Activated naive CD4-positive, alpha-beta T cell treated with anti-CD3 and anti-CD28 coated beads, Interleukin-2, amount 10 ng/mL, durations not matched to agents 7 days and 5 days (primary cell): ENCODE measurements around the gene MAST2.
A peak's percentile ranks its signal among the peaks of the same experiment; 100 is the strongest.
"Not testable (repeated sequence)": the region's sequence is repeated elsewhere in the genome, so short reads cannot be mapped to it uniquely, and the experiment has no call there.

Experiments
- CTCF ChIA-PET: fragments of 350-600 bp; sonication (Branson Sonifier 250); formaldehyde crosslinking; loops from one replicate; lab custom pipeline; 2021; ENCODE audit warnings: antibody characterized with exemption; lab: Charles Lee
- DNase-seq: peaks from one replicate; pipeline ENCODE4 v3.0.0-alpha.2; 2020
- H3K27ac Mint-ChIP-seq: one replicate; pipeline ENCODE4 v1.8.0; 2021; ENCODE audit warnings: mild to moderate bottlenecking, moderate library complexity, mixed read lengths
- H3K27me3 Mint-ChIP-seq: one replicate; pipeline ENCODE4 v1.8.0; 2021; ENCODE audit warnings: mild to moderate bottlenecking, mixed read lengths
- H3K36me3 Mint-ChIP-seq: one replicate; pipeline ENCODE4 v1.8.0; 2021; ENCODE audit warnings: mixed read lengths
- H3K4me1 Mint-ChIP-seq: one replicate; pipeline ENCODE4 v1.8.0; 2021; ENCODE audit warnings: mixed read lengths
- H3K4me3 Mint-ChIP-seq: one replicate; pipeline ENCODE4 v1.8.0; 2021; ENCODE audit warnings: mild to moderate bottlenecking, moderate library complexity, mixed read lengths
- H3K9me3 Mint-ChIP-seq: one replicate; pipeline ENCODE4 v1.8.0; 2021; ENCODE audit warnings: mixed read lengths

MAST2 gene

GRCh38 chr1:46041551-46041950, 238.1 kb downstream of the MAST2 start:
- H3K4me1 Mint-ChIP-seq, result peaks cover 5% of the 10 kb centered on the region
- CTCF ChIA-PET, result interaction anchor here (0.6 to 1.3 kb wide), 2 partner anchors 126 to 182 kb away, joined by 3 read pairs; no protein-coding TSS in a partner anchor
- no peaks in the 10 kb centered on the region for H3K9me3 Mint-ChIP-seq
- H3K4me3 Mint-ChIP-seq, result no peak overlapping the region
- DNase-seq, result no peak
- H3K27me3 Mint-ChIP-seq, result no peaks in the 10 kb centered on the region
- H3K36me3 Mint-ChIP-seq, result no peaks in the 10 kb centered on the region
- no peak overlapping the region for H3K27ac Mint-ChIP-seq

GRCh38 chr1:46041974-46042373, 238.6 kb downstream of the MAST2 start:
- H3K36me3 Mint-ChIP-seq, result no peaks in the 10 kb centered on the region
- CTCF ChIA-PET, result interaction anchor here (0.6 to 1.3 kb wide), 2 partner anchors 126 to 182 kb away, joined by 3 read pairs; no protein-coding TSS in a partner anchor
- DNase-seq, result no peak
- peaks cover 5% of the 10 kb centered on the region for H3K4me1 Mint-ChIP-seq
- H3K4me3 Mint-ChIP-seq, result no peak overlapping the region
- no peaks in the 10 kb centered on the region for H3K9me3 Mint-ChIP-seq
- H3K27ac Mint-ChIP-seq, result no peak overlapping the region
- H3K27me3 Mint-ChIP-seq, result no peaks in the 10 kb centered on the region

GRCh38 chr1:46043458-46044017, 240.1 kb downstream of the MAST2 start:
- H3K27me3 Mint-ChIP-seq, result no peaks in the 10 kb centered on the region
- CTCF ChIA-PET, result interaction anchor here (2.1 kb wide), 1 partner anchor 180 kb away, joined by 6 read pairs; no protein-coding TSS in a partner anchor
- H3K27ac Mint-ChIP-seq, result no peak overlapping the region
- no peaks in the 10 kb centered on the region for H3K9me3 Mint-ChIP-seq
- H3K4me1 Mint-ChIP-seq, result peaks cover 5% of the 10 kb centered on the region
- no peaks in the 10 kb centered on the region for H3K36me3 Mint-ChIP-seq
- H3K4me3 Mint-ChIP-seq, result no peak overlapping the region
- DNase-seq, result no peak

- H3K36me3 Mint-ChIP-seq, result no peaks in the 10 kb centered on the region
- H3K27me3 Mint-ChIP-seq, result peaks cover 2% of the 10 kb centered on the region
- peaks cover 5% of the 10 kb centered on the region for H3K4me1 Mint-ChIP-seq
- no peak for DNase-seq
- H3K27ac Mint-ChIP-seq, result no peak overlapping the region
- CTCF ChIA-PET, result interaction anchor here (2.1 kb wide), 1 partner anchor 179 kb away, joined by 6 read pairs; no protein-coding TSS in a partner anchor
- H3K4me3 Mint-ChIP-seq, result no peak overlapping the region
- H3K9me3 Mint-ChIP-seq, result no peaks in the 10 kb centered on the region
Observed at GRCh38 chr1:46044116-46044515, 240.7 kb downstream of the MAST2 start.

GRCh38 chr1:46053734-46054133, 250.3 kb downstream of the MAST2 start:
- no peaks in the 10 kb centered on the region for H3K36me3 Mint-ChIP-seq
- H3K4me3 Mint-ChIP-seq, result no peak overlapping the region
- H3K27me3 Mint-ChIP-seq, result peaks cover 10% of the 10 kb centered on the region
- H3K27ac Mint-ChIP-seq, result no peak overlapping the region
- no peaks in the 10 kb centered on the region for H3K4me1 Mint-ChIP-seq
- CTCF ChIA-PET, result interaction anchor here (0.9 kb wide), 1 partner anchor 16 kb away, joined by 3 read pairs; no protein-coding TSS in a partner anchor
- no peak for DNase-seq
- H3K9me3 Mint-ChIP-seq, result no peaks in the 10 kb centered on the region

GRCh38 chr1:46056325-46056724, 252.9 kb downstream of the MAST2 start:
- no peak for DNase-seq
- CTCF ChIA-PET, result no interaction called here
- Mint-ChIP-seq H3K27ac (no peak overlapping the region), H3K9me3 (no peaks in the 10 kb centered on the region), H3K4me3 (no peak overlapping the region), H3K27me3 (peaks cover 4% of the 10 kb centered on the region), H3K4me1 (no peaks in the 10 kb centered on the region), H3K36me3 (no peaks in the 10 kb centered on the region)

GRCh38 chr1:46057215-46057614, 253.8 kb downstream of the MAST2 start:
- H3K9me3 Mint-ChIP-seq, H3K27ac Mint-ChIP-seq, H3K4me1 Mint-ChIP-seq, CTCF ChIA-PET, DNase-seq, H3K27me3 Mint-ChIP-seq, H3K36me3 Mint-ChIP-seq, H3K4me3 Mint-ChIP-seq: not testable (repeated sequence)

GRCh38 chr1:46057781-46058180, 254.4 kb downstream of the MAST2 start:
- Mint-ChIP-seq H3K4me3 (no peak overlapping the region), H3K27ac (no peak overlapping the region), H3K36me3 (peaks cover 2% of the 10 kb centered on the region), H3K4me1 (peaks cover 14% of the 10 kb centered on the region), H3K27me3 (peaks cover 4% of the 10 kb centered on the region), H3K9me3 (no peaks in the 10 kb centered on the region)
- DNase-seq, result no peak
- CTCF ChIA-PET, result no interaction called here

GRCh38 chr1:46058936-46059335, 255.5 kb downstream of the MAST2 start:
- Mint-ChIP-seq H3K27me3 (peaks cover 4% of the 10 kb centered on the region), H3K36me3 (peaks cover 2% of the 10 kb centered on the region), H3K9me3 (no peaks in the 10 kb centered on the region), H3K4me1 (peaks cover 24% of the 10 kb centered on the region), H3K4me3 (no peak overlapping the region), H3K27ac (no peak overlapping the region)
- CTCF ChIA-PET, result no interaction called here
- no peak for DNase-seq

GRCh38 chr1:46061146-46061545, 257.7 kb downstream of the MAST2 start:
- H3K9me3 Mint-ChIP-seq, result no peaks in the 10 kb centered on the region
- CTCF ChIA-PET, result no interaction called here
- peaks cover 4% of the 10 kb centered on the region for H3K27me3 Mint-ChIP-seq
- no peak overlapping the region for H3K27ac Mint-ChIP-seq
- H3K36me3 Mint-ChIP-seq, result peaks cover 3% of the 10 kb centered on the region
- peaks cover 39% of the 10 kb centered on the region for H3K4me1 Mint-ChIP-seq
- no peak for DNase-seq
- no peak overlapping the region for H3K4me3 Mint-ChIP-seq

- CTCF ChIA-PET, result no interaction called here
- peaks cover 4% of the 10 kb centered on the region for H3K27me3 Mint-ChIP-seq
- DNase-seq, result peak; percentile 74
- H3K36me3 Mint-ChIP-seq, result peaks cover 3% of the 10 kb centered on the region
- H3K4me1 Mint-ChIP-seq, result peaks cover 39% of the 10 kb centered on the region
- H3K27ac Mint-ChIP-seq, result peak overlapping the region; percentile 22
- no peak overlapping the region for H3K4me3 Mint-ChIP-seq
- no peaks in the 10 kb centered on the region for H3K9me3 Mint-ChIP-seq
Observed at GRCh38 chr1:46062651-46063319, 259.4 kb downstream of the MAST2 start.

GRCh38 chr1:46064708-46065107, 261.3 kb downstream of the MAST2 start:
- CTCF ChIA-PET, result no interaction called here
- H3K4me3 Mint-ChIP-seq, result no peak overlapping the region
- H3K9me3 Mint-ChIP-seq, result no peaks in the 10 kb centered on the region
- H3K27me3 Mint-ChIP-seq, result no peaks in the 10 kb centered on the region
- H3K36me3 Mint-ChIP-seq, result peaks cover 3% of the 10 kb centered on the region
- no peak overlapping the region for H3K27ac Mint-ChIP-seq
- peaks cover 39% of the 10 kb centered on the region for H3K4me1 Mint-ChIP-seq
- DNase-seq, result no peak

GRCh38 chr1:46065405-46065804, 262.0 kb downstream of the MAST2 start:
- Mint-ChIP-seq H3K36me3 (peaks cover 3% of the 10 kb centered on the region), H3K4me1 (peaks cover 39% of the 10 kb centered on the region), H3K4me3 (peak overlapping the region; percentile 48), H3K27me3 (no peaks in the 10 kb centered on the region), H3K9me3 (no peaks in the 10 kb centered on the region), H3K27ac (peak overlapping the region; percentile 50)
- no peak for DNase-seq
- CTCF ChIA-PET, result no interaction called here

- H3K4me3 Mint-ChIP-seq, result no peak overlapping the region
- H3K4me1 Mint-ChIP-seq, result peaks cover 26% of the 10 kb centered on the region
- CTCF ChIA-PET, result interaction anchor here (1.3 kb wide), 1 partner anchor 157 kb away, joined by 3 read pairs; no protein-coding TSS in a partner anchor
- H3K9me3 Mint-ChIP-seq, result no peaks in the 10 kb centered on the region
- DNase-seq, result no peak
- H3K27ac Mint-ChIP-seq, result no peak overlapping the region
- H3K27me3 Mint-ChIP-seq, result no peaks in the 10 kb centered on the region
- peaks cover 2% of the 10 kb centered on the region for H3K36me3 Mint-ChIP-seq
Observed at GRCh38 chr1:46067652-46068051, 264.2 kb downstream of the MAST2 start.

GRCh38 chr1:46068525-46068924, 265.1 kb downstream of the MAST2 start:
- peaks cover 17% of the 10 kb centered on the region for H3K4me1 Mint-ChIP-seq
- H3K27ac Mint-ChIP-seq, result no peak overlapping the region
- H3K36me3 Mint-ChIP-seq, result peaks cover 1% of the 10 kb centered on the region
- CTCF ChIA-PET, result no interaction called here
- no peaks in the 10 kb centered on the region for H3K9me3 Mint-ChIP-seq
- H3K27me3 Mint-ChIP-seq, result no peaks in the 10 kb centered on the region
- DNase-seq, result no peak
- H3K4me3 Mint-ChIP-seq, result no peak overlapping the region
